GM20431 (cell line): ENCODE measurements around the gene TBX4.

Source experiments
- in situ Hi-C: fragments of 300-500 bp; cut with MseI, MboI; formaldehyde crosslinking; loops from one replicate; pipeline ENCODE4 v1.15.0; 2020; ENCODE audit warnings: low sequenced_read_pairs; ENCODE audit not compliant: unreplicated experiment

Gene TBX4

DNA sequence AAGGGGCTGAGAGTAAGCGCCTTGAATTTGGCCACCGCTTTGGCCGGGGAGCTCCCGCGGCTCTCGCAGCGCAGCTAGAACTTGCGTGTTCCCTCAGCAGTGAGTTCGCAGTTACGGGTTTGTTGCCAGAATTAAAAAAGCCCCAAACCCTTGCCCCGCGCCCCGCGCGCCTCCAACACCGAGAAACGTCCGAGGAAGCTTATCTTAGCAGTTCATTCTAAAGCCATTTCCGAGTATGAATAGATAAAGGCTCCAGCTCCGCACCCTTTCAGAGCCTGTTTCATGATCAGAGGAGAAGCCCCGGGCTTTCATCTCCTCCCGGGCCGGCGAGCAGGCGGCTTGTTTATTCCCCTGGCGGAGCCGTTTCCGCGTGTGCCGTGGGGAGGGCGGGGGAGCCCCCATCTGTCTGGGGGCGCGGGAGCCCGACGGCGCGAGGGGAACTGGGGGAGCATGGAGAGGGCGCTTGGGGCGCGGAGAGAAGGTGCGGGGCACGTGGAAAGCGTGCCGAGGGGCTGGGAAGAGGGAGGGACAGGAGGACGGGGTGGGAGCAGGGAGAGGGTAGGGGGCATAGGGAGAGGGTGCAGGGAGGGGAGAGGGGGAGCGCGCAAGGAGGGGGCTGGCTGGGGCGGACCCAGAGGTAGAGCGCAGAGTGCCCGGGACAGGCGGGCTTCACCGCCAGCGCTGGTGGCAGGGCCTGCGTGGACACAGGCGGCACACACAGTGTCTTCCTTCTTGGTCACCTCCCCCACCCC, 9.9 kb downstream of the TBX4 start:
- in situ Hi-C loops = no loop called here

DNA sequence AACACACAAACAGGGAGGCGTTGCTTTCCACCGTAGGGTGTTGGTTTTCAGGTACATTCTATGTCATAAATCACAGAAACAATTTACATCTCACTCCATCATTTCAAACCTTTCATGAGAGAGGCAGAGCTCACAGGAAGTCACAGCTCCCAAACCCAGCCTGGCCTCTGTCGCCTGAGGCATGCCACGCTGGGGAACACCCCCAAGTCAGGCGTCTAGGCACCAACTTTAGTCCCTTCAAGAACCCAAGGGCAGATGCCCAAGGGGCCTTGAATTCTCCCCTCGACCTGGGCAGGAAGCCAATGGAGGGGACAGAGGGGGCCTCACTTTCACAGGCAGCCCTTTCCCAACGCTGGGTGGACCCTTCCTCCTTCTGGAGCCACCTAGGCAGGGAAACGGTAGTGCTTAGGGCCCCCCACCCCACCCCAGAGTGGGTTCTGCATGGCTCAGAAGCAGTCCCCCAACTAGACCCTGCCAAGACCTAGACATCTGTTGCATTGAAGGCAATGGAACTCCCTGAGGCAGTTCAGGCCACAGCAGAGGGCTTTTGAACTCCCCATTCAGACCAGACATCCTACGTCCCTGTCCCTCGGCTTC, 10.6 kb downstream of the TBX4 start:
- in situ Hi-C loops = no loop called here

DNA sequence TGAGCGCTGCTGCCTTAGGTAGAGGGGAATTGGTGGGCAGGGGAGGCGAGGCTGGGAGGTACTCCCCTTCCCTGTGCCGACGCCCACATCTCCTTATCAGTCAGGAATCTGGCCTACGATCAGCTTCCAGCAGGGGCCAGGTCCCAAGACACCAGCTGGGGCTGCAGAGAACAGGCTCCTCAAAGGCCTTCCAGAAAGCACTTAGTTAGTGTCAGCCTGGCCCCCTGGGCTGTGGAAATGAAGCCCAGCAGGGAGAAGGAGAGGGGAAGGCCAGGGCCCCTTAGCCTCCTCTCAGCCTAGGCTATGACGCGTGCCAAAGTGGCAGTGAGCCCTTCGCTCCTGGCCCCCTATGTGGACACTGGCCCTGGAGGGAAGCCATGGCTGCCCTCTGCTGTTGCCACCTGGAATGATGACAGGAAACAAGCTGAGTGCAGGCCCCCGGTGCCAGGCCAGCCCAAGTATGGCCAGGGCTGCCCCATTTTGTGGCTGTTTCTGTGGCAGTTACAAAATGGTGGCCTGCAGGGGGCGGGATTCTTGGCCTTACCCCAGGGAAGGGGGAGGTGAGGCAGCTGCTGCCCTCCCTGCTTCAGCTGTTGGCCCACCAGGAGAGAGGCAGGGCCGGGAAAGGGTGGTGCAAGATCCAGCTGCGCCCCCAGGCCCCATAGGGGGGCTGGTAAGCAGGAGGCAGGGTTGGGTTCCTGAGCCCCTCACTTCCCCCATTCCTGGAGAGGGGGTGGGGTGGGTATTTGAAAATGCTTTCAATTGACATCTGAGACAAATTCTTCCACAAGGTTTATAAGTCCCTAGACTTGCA, 11.3 kb downstream of the TBX4 start:
- in situ Hi-C loops = no loop called here

GRCh38 chr17:61464130-61464842, 12.1 kb downstream of the TBX4 start:
- in situ Hi-C loops = no loop called here

- in situ Hi-C loops = no loop called here
These were observed 12.6 kb downstream of the TBX4 start for GRCh38 chr17:61464843-61465180.

- in situ Hi-C loops = no loop called here
These were observed 13.5 kb downstream of the TBX4 start for GRCh38 chr17:61465550-61466237.

- in situ Hi-C loops = no loop called here
These were observed 14.0 kb downstream of the TBX4 start for GRCh38 chr17:61466246-61466645.

DNA sequence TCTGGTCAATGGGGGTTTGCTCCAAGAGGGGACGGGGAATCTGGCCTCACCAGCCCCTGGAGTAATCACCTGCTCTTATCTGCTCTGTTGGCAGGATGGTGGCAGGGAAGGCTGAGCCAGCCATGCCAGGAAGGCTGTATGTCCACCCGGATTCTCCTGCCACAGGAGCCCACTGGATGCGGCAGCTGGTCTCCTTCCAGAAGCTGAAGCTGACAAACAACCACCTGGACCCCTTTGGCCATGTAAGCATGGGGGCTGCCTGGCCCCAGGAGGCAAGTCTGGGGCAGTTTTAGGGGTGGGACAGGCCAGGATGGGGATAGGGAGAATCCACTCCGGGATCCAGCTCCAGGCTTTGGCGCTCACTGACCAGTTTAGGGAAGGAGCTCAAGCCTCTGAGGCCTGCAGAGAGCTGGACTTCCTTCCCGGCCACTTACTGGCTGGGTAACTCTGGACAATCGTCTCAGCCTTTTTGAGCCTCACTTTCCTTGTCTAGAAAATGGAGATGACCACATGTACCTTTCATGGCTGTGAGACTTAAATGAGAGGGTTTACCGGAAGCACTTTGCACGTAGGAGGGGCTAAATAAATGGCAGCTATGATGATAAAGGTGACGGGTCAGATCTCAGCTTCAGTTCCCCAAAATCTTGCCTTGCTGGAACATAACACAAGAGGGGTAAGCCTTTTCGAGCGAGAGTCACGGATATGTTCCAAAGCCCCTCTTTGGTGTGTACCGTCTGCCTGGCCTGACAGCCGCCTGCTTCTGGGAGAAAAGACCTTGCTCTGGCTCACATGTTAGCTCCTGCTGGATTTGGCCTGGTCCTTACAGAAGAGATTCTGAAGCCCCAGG, 15.4 kb downstream of the TBX4 start:
- in situ Hi-C loops = no loop called here

DNA sequence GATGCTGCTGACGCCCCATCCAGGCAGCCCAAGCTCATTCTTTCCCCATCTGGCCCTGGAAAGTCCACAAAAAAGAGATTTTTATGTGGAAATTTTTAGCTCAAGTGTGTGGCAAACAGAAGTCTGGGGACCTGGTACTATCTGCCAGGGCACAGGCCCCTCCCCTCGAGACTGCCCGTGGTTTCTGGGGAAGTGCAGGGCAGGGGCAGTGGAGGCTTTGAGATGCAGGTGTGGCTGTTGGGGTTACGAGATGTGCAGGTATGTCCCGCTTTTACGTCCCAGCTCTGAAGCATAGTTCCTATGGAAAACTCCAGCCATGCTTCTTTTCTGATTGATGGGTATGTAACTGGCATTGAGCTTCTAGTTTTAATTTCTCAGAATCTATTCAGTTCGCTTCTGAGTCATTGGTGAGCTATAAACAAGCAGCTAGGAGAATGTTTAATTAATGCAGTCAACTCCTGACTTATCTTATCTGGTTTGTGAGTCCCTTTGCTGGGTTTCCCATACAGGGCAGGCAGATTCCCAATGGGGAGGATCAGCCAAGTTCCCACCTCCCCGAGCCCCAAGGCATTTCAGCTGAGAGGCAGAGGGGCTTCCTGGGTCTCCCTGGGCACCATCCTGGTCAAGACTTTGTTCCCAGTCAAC, 16.2 kb downstream of the TBX4 start:
- in situ Hi-C loops = no loop called here

DNA sequence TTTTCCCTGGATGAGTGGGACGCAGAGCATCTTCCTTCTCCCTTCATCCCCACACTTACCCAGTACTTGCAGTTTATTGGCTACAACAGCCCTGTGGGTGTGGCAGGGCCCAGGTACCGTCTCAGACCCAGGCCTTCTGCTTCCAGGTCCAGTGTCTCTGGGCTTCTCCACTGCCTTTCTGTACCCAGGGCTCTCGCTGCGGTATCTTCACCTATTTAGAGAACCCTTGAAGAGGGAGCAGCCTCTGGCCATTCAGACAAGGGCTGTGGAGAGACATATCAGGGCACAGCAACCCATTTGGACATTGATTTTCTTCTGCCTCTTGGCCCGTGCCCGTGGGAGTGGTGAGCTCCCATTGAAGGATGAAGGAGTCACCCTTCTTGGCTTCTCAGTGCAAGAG, 17.3 kb downstream of the TBX4 start:
- in situ Hi-C loops = no loop called here

DNA sequence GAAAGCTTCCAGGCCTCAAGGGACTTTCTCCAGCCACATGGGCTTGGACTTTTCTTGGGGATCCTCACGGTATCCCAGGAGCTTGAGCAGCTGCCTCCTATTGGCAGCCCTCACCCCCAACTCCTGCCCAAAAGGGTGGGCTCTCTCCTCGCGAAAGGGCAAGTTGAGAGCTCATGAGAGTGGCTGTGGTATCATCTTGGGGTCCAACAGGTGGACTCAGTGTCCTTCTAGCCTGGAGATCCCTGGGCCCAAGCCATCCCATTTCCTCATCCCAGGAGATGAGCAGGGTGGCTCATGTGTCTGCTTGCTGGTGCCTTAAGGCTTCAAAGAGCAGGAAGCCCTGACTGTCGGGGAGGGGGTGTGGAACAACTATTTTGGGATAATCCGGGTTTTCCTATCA, 17.7 kb downstream of the TBX4 start:
- in situ Hi-C loops = no loop called here

DNA sequence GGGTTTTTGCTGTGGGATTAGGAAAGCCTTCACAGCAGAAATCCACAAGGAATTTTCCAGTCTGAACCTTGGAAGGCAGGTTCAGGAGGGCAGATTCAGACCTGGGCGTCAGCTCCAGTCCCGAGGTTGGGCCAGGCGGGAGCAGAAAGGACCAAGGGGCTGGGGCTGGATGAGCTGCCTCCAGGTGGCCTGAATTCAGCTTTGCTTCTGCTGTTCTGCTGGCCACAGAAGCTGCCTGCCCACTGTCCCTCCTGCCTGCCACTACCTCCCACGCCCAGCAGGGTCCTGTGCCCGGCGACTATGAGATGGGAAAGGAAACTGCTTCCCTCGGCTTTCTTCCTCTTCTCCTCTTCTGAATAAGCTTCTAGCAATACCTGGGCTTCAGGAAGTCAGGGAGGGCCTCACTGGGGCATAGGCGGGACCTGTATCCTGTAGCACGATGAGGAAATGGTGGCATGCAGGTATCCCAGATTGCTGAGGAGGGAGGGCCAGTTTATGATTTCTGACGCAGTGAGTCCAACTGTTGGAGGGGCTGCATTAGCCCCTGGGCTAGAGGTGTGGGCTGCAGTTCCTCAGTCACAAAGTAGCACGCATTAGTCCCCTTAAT, 18.4 kb downstream of the TBX4 start:
- in situ Hi-C loops = no loop called here

DNA sequence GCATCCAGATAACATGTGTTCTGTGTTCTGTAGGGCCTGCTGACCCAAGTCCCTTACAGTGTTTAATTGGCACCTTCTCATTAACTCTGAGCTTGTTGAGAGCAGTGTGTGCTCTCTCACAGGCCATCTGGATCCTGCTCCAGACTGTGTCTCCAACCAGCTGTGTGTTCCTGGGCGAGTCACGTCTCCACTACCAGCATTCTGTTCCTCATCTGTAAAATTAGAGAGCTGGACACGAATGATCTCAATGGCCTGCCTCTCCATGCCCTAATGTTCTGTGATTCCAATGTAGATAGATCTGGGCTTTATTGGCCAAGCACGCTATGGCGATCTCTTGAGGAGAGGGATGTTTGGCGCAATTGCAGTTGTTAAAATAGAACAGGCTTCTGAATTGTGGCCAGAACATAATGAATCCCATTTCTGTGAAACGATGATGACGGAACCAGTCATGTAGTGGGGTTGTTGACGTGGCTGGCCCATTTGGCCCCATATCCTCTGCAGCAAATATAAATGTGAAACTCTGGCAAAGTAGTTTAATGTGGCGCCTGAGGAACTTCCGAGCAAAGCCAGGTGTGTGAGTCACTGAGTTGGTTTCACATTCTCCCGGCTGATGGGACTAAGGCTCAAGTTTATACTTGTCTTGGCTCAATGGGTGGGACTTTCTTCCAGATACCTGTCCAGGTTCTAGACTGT, 22.2 kb downstream of the TBX4 start:
- in situ Hi-C loops = no loop called here

GRCh38 chr17:61474934-61475333, 22.7 kb downstream of the TBX4 start:
- in situ Hi-C loops = no loop called here

DNA sequence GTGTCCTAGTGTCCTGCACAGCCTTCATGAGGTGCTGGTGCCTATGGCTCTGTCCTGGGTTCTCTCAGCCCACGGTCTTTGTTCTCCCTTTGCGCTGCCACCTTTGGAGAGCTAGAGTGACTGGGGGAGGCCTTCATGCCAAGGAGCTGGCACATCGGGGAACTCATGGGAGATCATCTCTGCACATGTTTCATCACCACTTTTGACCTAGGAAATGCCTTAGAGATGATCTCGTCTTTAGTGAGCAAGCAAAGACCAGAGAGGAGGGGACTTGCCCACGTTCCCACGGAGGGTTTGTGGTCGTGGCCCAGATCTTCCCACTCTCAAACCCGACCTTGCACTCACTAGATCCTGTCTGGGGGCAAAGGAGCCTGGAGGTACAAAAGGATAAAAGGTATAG, 23.5 kb downstream of the TBX4 start:
- in situ Hi-C loops = no loop called here

- in situ Hi-C loops = no loop called here
These were observed 24.4 kb downstream of the TBX4 start for GRCh38 chr17:61476476-61477203.

DNA sequence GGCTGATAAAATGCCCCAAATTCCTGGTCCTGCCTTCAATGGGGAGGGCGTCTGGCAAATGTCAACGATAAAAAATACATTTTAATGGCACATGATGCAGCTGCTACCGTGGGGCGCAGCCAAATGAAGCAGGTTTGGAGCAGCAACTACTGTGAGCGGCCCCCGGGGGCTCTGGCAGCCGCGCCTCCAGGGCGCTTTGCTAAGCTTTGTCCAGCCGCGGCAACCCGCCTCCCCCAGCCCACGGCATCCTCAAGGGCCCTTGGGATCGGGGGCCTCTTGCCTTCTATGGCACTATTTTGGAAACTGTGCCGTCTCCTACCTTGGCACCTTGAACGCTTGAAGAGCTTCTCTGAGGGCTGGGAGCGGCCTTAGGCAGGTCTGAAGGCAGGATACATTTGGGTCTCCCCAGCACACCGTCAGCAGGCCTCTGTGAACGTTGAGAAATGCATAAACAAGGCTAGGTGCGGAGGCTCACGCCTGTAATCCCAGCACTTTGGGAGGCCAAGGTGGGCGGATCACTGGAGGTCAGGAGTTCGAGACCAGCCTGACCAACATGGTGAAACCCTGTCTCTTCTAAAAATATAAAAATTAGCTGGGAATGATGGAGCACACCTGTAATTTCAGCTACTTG, 25.1 kb downstream of the TBX4 start:
- in situ Hi-C loops = no loop called here
